ENCODE measurements around the gene MACROH2A1.

Gene MACROH2A1

DNA sequence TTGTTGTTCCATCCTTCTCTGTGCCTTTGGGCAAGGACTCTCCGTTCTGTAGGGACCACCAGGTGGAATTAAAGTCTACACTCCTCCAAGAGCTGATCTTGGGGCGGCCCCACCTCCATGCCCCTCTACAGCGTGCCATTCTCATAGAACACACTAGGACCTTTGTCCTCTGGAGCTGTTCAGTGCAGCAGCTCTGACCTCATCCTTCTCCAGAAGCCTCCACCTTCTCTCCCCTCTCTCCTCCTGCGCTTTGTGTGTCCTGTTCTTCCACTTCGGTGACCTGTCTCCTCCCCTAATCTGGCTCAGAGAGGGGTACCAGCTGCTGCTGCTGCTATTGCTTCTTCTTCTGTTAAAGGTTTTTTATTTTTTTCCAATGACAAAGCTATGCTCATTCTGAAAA is 1.8 kb upstream of the MACROH2A1 start:
- DNase-seq (ENCODE audit: low spot score), result no peak
- TF ChIP-seq CTCF (conservative IDR thresholded peaks at IDR 0.05; ENCODE audit: low read depth), result no peak
- ChIA-PET POLR2A (ENCODE audit: low non-redundant PET) (no interaction called here), CTCF (interaction anchor here (0.6 kb wide), 1 partner anchor 44 kb away, joined by 4 read pairs; no protein-coding TSS in a partner anchor)
- no peak overlapping the region for H3K27ac ChIP-seq

- peak overlapping the region; percentile 79 for H3K27ac ChIP-seq
- ChIA-PET POLR2A (ENCODE audit: low non-redundant PET) (interaction anchor here (0.6 kb wide), 1 partner anchor 290 kb away, joined by 4 read pairs; no protein-coding TSS in a partner anchor), CTCF (interaction anchor here (0.6 to 0.7 kb wide), 2 partner anchors 166 to 665 kb away, joined by 3 to 4 read pairs; no protein-coding TSS in a partner anchor)
- no peak for TF ChIP-seq CTCF (conservative IDR thresholded peaks at IDR 0.05; ENCODE audit: low read depth)
- DNase-seq (ENCODE audit: low spot score), result no peak
Measured at GRCh38 chr5:135399794-135400542, 937 bp upstream of the MACROH2A1 start.

GRCh38 chr5:135398160-135398854 is 724 bp downstream of the MACROH2A1 start:
- ChIA-PET POLR2A (ENCODE audit: low non-redundant PET) (no interaction called here), CTCF (interaction anchor here (1.0 kb wide), 1 partner anchor 90 kb away, joined by 3 read pairs; no protein-coding TSS in a partner anchor)
- peak; percentile 48 for DNase-seq (ENCODE audit: low spot score)
- no peak for TF ChIP-seq CTCF (conservative IDR thresholded peaks at IDR 0.05; ENCODE audit: low read depth)
- peak overlapping the region; percentile 79 for H3K27ac ChIP-seq

- ChIA-PET POLR2A (ENCODE audit: low non-redundant PET) (no interaction called here), CTCF (interaction anchor here (0.5 to 0.6 kb wide), 2 partner anchors 69 to 355 kb away, joined by 3 read pairs; no protein-coding TSS in a partner anchor)
- peak overlapping the region; percentile 64; the same call in 1 of the 2 replicates for H3K27ac ChIP-seq
- no peak for DNase-seq (ENCODE audit: low spot score)
- no peak for TF ChIP-seq CTCF (conservative IDR thresholded peaks at IDR 0.05; ENCODE audit: low read depth)
Measured at GRCh38 chr5:135397084-135397483, 1.9 kb downstream of the MACROH2A1 start.

DNA sequence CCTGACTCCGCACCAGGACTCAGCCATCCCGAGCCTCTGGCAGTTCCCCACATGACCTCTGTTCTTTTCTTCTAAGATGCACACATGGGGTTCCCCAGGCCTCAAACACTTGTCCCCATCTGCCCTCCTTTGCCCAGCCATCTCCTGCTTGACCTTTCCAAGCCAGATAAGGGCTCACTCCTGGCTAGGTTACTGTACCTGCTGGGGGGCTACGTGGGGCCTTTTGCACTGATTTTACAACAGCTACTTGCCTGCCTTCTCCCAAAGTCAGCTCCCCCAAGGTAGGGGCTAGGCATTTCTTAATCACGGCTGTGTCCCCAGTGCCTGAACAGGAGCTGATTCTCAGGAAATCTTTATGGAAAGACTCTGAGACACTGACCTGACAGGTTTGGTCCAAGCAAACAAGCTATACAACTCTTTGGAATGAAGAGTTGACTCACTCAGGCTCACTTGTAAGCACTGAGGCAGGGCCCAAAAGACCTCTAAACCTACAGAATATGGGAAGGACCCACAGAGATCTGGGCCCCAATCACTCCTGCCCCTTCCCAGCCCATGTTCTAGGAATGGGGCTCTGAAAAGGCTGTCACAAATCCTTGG is 2.5 kb downstream of the MACROH2A1 start:
- DNase-seq (ENCODE audit: low spot score), result no peak
- POLR2A ChIA-PET (ENCODE audit: low non-redundant PET), result no interaction called here
- no peak for TF ChIP-seq CTCF (conservative IDR thresholded peaks at IDR 0.05; ENCODE audit: low read depth)
- peak overlapping the region; percentile 64 for H3K27ac ChIP-seq
- CTCF ChIA-PET, result interaction anchor here (0.5 to 0.6 kb wide), 2 partner anchors 70 to 355 kb away, joined by 3 read pairs; no protein-coding TSS in a partner anchor

GRCh38 chr5:135395866-135396265 is 3.2 kb downstream of the MACROH2A1 start:
- H3K27ac ChIP-seq, result peak overlapping the region; percentile 64; the same call in 1 of the 2 replicates
- ChIA-PET POLR2A (ENCODE audit: low non-redundant PET) (no interaction called here), CTCF (interaction anchor here (1.6 kb wide), 1 partner anchor 30 kb away, joined by 8 read pairs; no protein-coding TSS in a partner anchor)
- TF ChIP-seq CTCF (conservative IDR thresholded peaks at IDR 0.05; ENCODE audit: low read depth), result no peak
- DNase-seq (ENCODE audit: low spot score), result no peak

All from RWPE1 (cell line).